B cell (primary cell): ENCODE data around the gene TMEM120A. TPM values are rescaled to one million over a fixed set of nuclear protein-coding genes. Genes with fewer than 3 reads are reported as not detected.

ENCODE experiments used
- ATAC-seq: fragments of 200-7000 bp; cut with Tn5 transposase; one replicate; pipeline ENCODE4 v1.10.0; 2021; ENCODE audit warnings: low read depth, mild to moderate bottlenecking, moderate number of reproducible peaks, moderate library complexity
- CTCF ChIA-PET: fragments of 350-600 bp; sonication (Branson Sonifier 250); formaldehyde crosslinking; loops from one replicate; lab custom pipeline; 2021; ENCODE audit warnings: antibody characterized with exemption, inconsistent platforms; lab: Charles Lee
- POLR2A ChIA-PET: fragments of 350-600 bp; sonication (Branson Sonifier 250); formaldehyde crosslinking; loops from one replicate; lab custom pipeline; 2021; ENCODE audit warnings: antibody characterized with exemption; lab: Charles Lee
- DNase-seq: peaks from one replicate; pipeline ENCODE4 v3.0.0; 2013
- H2AFZ ChIP-seq: 2 replicates; pipeline ENCODE4 v1.6.1; 2012; ENCODE audit warnings: mild to moderate bottlenecking, low read depth, low read length; ENCODE audit not compliant: insufficient read depth, poor library complexity, severe bottlenecking
- H3K27ac ChIP-seq, 2 donors: 1 replicate in 1 of 2; 2 replicates in 1 of 2; pipeline ENCODE4 v1.5.1; 2012 to 2013; ENCODE audit warnings: low read length in 2 of 2, mild to moderate bottlenecking in 2 of 2, moderate library complexity in 1 of 2
- H3K27me3 ChIP-seq, 4 experiments: fragments of 200-600 bp in 1 of 4; sonication (generic) in 1 of 4; replicated peaks in 1 of 4; 1 replicate in 2 of 4; 2 replicates in 2 of 4; pipeline versions ENCODE4 v1.6.1 to v1.7.0; 2013 to 2016; ENCODE audit warnings: low read length in 3 of 4, mild to moderate bottlenecking in 2 of 4, mixed read lengths in 1 of 4, moderate library complexity in 1 of 4; ENCODE audit not compliant: insufficient read depth in 4 of 4, control insufficient read depth in 3 of 4; ENCODE audit errors: control extremely low read depth in 1 of 4
- H3K36me3 ChIP-seq, 2 experiments: replicated peaks in 1 of 2; 1 replicate in 1 of 2; 2 replicates in 1 of 2; pipeline versions ENCODE4 v1.6.1 to v1.7.1; 2013; ENCODE audit warnings: low read length in 1 of 2; ENCODE audit not compliant: insufficient read depth in 2 of 2, control insufficient read depth in 1 of 2; ENCODE audit errors: control extremely low read depth in 1 of 2, extremely low read depth in 1 of 2
- H3K4me1 ChIP-seq, 2 donors: fragments of 200-600 bp in 1 of 2; sonication (generic) in 1 of 2; 1 replicate in 1 of 2; 2 replicates in 1 of 2; pipeline versions ENCODE4 v1.5.1 to v1.6.1; 2013 to 2017; ENCODE audit warnings: low read length in 2 of 2; ENCODE audit not compliant: control insufficient read depth in 2 of 2, insufficient read depth in 2 of 2
- H3K4me2 ChIP-seq: replicated peaks from 2 replicates; pipeline ENCODE3; 2012; ENCODE audit warnings: mild to moderate bottlenecking, low read depth, low read length; ENCODE audit not compliant: poor library complexity, severe bottlenecking
- H3K4me3 ChIP-seq, 5 experiments: fragments of 200-600 bp in 1 of 5; sonication (generic) in 1 of 5; 1 replicate in 3 of 5; 2 replicates in 2 of 5; pipeline versions ENCODE4 v1.5.1 to v1.7.0; 2011 to 2016; ENCODE audit warnings: low read length in 4 of 5, mild to moderate bottlenecking in 4 of 5, low read depth in 2 of 5, control low read depth in 1 of 5, moderate library complexity in 1 of 5; ENCODE audit not compliant: insufficient read depth in 1 of 5; ENCODE audit errors: control extremely low read depth in 1 of 5, extremely low read depth in 1 of 5
- H3K79me2 ChIP-seq: fragments of 200-600 bp; sonication (generic); one replicate; pipeline ENCODE4 v1.6.0; 2016; ENCODE audit warnings: low read length; ENCODE audit not compliant: control insufficient read depth, insufficient read depth
- H3K9ac ChIP-seq: fragments of 200-600 bp; sonication (generic); 2 replicates; pipeline ENCODE4 v1.6.1; 2017; ENCODE audit warnings: mild to moderate bottlenecking, low read length, moderate library complexity
- H3K9me3 ChIP-seq, 3 donors: one replicate each; pipeline versions ENCODE4 v1.6.1 to v1.7.1; 2013; ENCODE audit warnings: low read length in 2 of 3; ENCODE audit not compliant: control insufficient read depth in 2 of 3, insufficient read depth in 1 of 3; ENCODE audit errors: control extremely low read depth in 1 of 3
- H4K20me1 ChIP-seq: 2 replicates; pipeline ENCODE4 v1.6.0; 2012; ENCODE audit warnings: mild to moderate bottlenecking, low read length; ENCODE audit not compliant: insufficient read depth, control insufficient read depth, poor library complexity, severe bottlenecking
- H3K27ac Mint-ChIP-seq: one replicate; pipeline ENCODE4 v1.8.0; 2021; ENCODE audit warnings: mixed read lengths
- H3K27me3 Mint-ChIP-seq: one replicate; pipeline ENCODE4 v1.8.0; 2021; ENCODE audit warnings: mixed read lengths
- H3K4me1 Mint-ChIP-seq: one replicate; pipeline ENCODE4 v1.8.0; 2021; ENCODE audit warnings: mixed read lengths
- H3K4me3 Mint-ChIP-seq: one replicate; pipeline ENCODE4 v1.8.0; 2021; ENCODE audit warnings: mixed read lengths
- H3K9me3 Mint-ChIP-seq: one replicate; pipeline ENCODE4 v1.8.0; 2022; ENCODE audit warnings: mixed read lengths; ENCODE audit not compliant: insufficient read depth
- EZH2 ChIP-seq: IDR thresholded peaks from 2 replicates; pipeline ENCODE4 v1.6.1; 2012; ENCODE audit warnings: borderline replicate concordance, low read depth, mild to moderate bottlenecking, moderate library complexity, low read length; ENCODE audit not compliant: insufficient read depth, poor library complexity, severe bottlenecking
- WGBS: methylation state at CpG from one replicate; pipeline ENCODE4 v1.1.5; 2013; ENCODE audit warnings: missing lambda C conversion rate; ENCODE audit not compliant: insufficient coverage; 5-methylcytosine and 5-hydroxymethylcytosine counted together
- intact Hi-C: fragments of 100-400 bp; cut with micrococcal nuclease; formaldehyde crosslinking; loops from one replicate; pipeline ENCODE4 v1.10.0; 2022
- polyA plus RNA-seq: library from polyadenylated mRNA; depleted of rRNA; stranded (reverse); fragments of >200 nt; gene quantifications from 2 replicates; pipeline ENCODE4 v1.2.3, GENCODE V29; 2012
- total RNA-seq, 2 donors: library from RNA; stranded (reverse); fragments of 120-200 nt in 1 of 2; gene quantifications; 1 replicate in 1 of 2; 2 replicates in 1 of 2; pipeline versions ENCODE4 v1.2.3 to v1.2.4, GENCODE V29; 2013 to 2022
- TF ChIP-seq, protein P1 (sequence below): fragments of 200-600 bp; IDR thresholded peaks from one replicate; pipeline ENCODE4 v1.8.0; 2022; ENCODE audit warnings: antibody characterized with exemption, mild to moderate bottlenecking

TMEM120A gene
- total and polyA plus RNA-seq, 2 donors (not counting 1 experiment from before 2014, with no cell fraction given), result 39.0 to 49.3 TPM

DNA sequence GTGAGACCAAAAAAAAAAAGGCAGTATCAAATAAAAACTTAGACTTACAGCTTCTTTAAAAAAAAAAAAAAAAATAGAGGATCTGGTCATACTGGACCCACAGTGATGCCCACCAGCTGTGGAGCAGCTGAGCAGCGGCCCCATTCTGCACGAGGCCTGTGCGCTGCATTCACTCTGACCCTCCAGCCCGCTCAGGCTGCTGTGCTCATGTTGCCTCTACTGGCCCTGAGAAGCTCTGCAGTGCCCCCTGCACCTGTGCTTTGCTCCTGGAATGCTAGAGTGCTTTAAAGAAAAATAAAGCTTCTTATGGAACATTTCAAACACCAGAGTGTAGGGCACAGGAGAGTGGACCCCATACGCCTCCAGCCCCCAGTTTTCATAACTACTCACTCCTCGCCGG lies 33.2 kb downstream of the TMEM120A start:
- no peak overlapping the region for H3K9ac ChIP-seq
- H3K79me2 ChIP-seq, result no peaks in the 10 kb centered on the region
- H3K27ac ChIP-seq, result no peak overlapping the region
- CTCF ChIA-PET, result interaction anchor here (1.4 kb wide), 1 partner anchor 59 kb away, joined by 4 read pairs; no protein-coding TSS in a partner anchor
- H3K27me3 ChIP-seq, result no peaks in the 10 kb centered on the region
- WGBS, result 97% methylated on average over 7 of the region's 7 CpGs
- H3K4me1 ChIP-seq, result no peaks in the 10 kb centered on the region
- intact Hi-C loops, result no loop called here
- no peak overlapping the region for H3K4me3 ChIP-seq
- H2AFZ ChIP-seq, result no peak overlapping the region
- ATAC-seq (no peak), DNase-seq (no peak)
- Mint-ChIP-seq H3K4me1 (no peaks in the 10 kb centered on the region), H3K4me3 (no peak overlapping the region), H3K27ac (no peak overlapping the region), H3K9me3 (no peaks in the 10 kb centered on the region), H3K27me3 (no peaks in the 10 kb centered on the region)
- no peak for TF ChIP-seq EZH2
- TF ChIP-seq, protein P1, sequence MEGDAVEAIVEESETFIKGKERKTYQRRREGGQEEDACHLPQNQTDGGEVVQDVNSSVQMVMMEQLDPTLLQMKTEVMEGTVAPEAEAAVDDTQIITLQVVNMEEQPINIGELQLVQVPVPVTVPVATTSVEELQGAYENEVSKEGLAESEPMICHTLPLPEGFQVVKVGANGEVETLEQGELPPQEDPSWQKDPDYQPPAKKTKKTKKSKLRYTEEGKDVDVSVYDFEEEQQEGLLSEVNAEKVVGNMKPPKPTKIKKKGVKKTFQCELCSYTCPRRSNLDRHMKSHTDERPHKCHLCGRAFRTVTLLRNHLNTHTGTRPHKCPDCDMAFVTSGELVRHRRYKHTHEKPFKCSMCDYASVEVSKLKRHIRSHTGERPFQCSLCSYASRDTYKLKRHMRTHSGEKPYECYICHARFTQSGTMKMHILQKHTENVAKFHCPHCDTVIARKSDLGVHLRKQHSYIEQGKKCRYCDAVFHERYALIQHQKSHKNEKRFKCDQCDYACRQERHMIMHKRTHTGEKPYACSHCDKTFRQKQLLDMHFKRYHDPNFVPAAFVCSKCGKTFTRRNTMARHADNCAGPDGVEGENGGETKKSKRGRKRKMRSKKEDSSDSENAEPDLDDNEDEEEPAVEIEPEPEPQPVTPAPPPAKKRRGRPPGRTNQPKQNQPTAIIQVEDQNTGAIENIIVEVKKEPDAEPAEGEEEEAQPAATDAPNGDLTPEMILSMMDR, result no peak
- H3K9me3 ChIP-seq, result no peaks in the 10 kb centered on the region
- H3K4me2 ChIP-seq, result no peak overlapping the region
- no peaks in the 10 kb centered on the region for H4K20me1 ChIP-seq
- peaks cover 4 to 17% of the 10 kb centered on the region in 2 experiments for H3K36me3 ChIP-seq
- POLR2A ChIA-PET, result interaction anchor here (0.6 kb wide), 1 partner anchor 1371 kb away, joined by 6 read pairs; no protein-coding TSS in a partner anchor

GRCh38 chr7:75960372-75960771 lies 34.0 kb downstream of the TMEM120A start:
- ChIA-PET CTCF (interaction anchor here (1.4 kb wide), 1 partner anchor 60 kb away, joined by 4 read pairs; no protein-coding TSS in a partner anchor), POLR2A (no interaction called here)
- peaks cover 4 to 24% of the 10 kb centered on the region in 2 experiments for H3K36me3 ChIP-seq
- ATAC-seq (no peak), DNase-seq (no peak)
- 96% methylated on average over 6 of the region's 6 CpGs for WGBS
- Mint-ChIP-seq H3K9me3 (no peaks in the 10 kb centered on the region), H3K27ac (no peak overlapping the region), H3K4me1 (no peaks in the 10 kb centered on the region), H3K4me3 (no peak overlapping the region), H3K27me3 (no peaks in the 10 kb centered on the region)
- H2AFZ ChIP-seq, result no peak overlapping the region
- H3K4me3 ChIP-seq, result no peak overlapping the region
- H3K9ac ChIP-seq, result no peak overlapping the region
- no peaks in the 10 kb centered on the region for H3K27me3 ChIP-seq
- no peak overlapping the region for H3K27ac ChIP-seq
- H3K4me2 ChIP-seq, result no peak overlapping the region
- no peaks in the 10 kb centered on the region for H3K4me1 ChIP-seq
- H3K9me3 ChIP-seq, result no peaks in the 10 kb centered on the region
- TF ChIP-seq EZH2, result no peak
- TF ChIP-seq, protein P1, result no peak
- H3K79me2 ChIP-seq, result no peaks in the 10 kb centered on the region
- intact Hi-C loops, result no loop called here
- no peaks in the 10 kb centered on the region for H4K20me1 ChIP-seq
